SU-DHL-6 (cell line): ENCODE data around the gene RAPGEF4.

Source experiments
- CTCF ChIP-seq: fragments of 200-600 bp; sonication (generic); IDR thresholded peaks from one replicate; pipeline ENCODE4 v1.5.1; 2017; ENCODE audit warnings: antibody characterized with exemption, mild to moderate bottlenecking, low read length, moderate library complexity; ENCODE audit not compliant: insufficient read depth, poor library complexity, severe bottlenecking
- EZH2phosphoT487 ChIP-seq: fragments of 200-600 bp; sonication (generic), shearing (Covaris generic); conservative IDR thresholded peaks from 2 replicates; pipeline ENCODE4 v1.6.1; 2018; ENCODE audit warnings: mild to moderate bottlenecking, antibody characterized with exemption, low read length, moderate library complexity, mixed read lengths

GRCh38 chr2:172734711-172735581 lies 699 bp upstream of the RAPGEF4 start:
- TF ChIP-seq CTCF (no peak), EZH2phosphoT487 (no peak)
